ENCODE results near the gene LDHAL6B.

- no peak for TF ChIP-seq POLR2A (IDR thresholded peaks at IDR 0.05; ENCODE audit: low read depth, low read length)
- no peak; the same call in 1 of the 2 replicates for TF ChIP-seq POLR2AphosphoS5 (IDR thresholded peaks at IDR 0.05; ENCODE audit: low read depth, low read length)
- no peak for TF ChIP-seq TAF1 (IDR thresholded peaks at IDR 0.05; ENCODE audit: borderline replicate concordance, low read depth, low read length)
These were observed 47.4 kb upstream of the LDHAL6B start for GRCh38 chr15:59159210-59159609.
